HG03280 (cell line): ENCODE measurements around the gene H3-3A.

ENCODE experiments used
- ATAC-seq: cut with Tn5 transposase; IDR thresholded peaks from one replicate; pipeline ENCODE4 v1.9.1; 2021; ENCODE audit warnings: mild to moderate bottlenecking, moderate library complexity; ENCODE audit not compliant: unreplicated experiment

Gene H3-3A

GRCh38 chr1:226110249-226111097, 48.0 kb downstream of the H3-3A start:
- peak; percentile 76 for ATAC-seq

DNA sequence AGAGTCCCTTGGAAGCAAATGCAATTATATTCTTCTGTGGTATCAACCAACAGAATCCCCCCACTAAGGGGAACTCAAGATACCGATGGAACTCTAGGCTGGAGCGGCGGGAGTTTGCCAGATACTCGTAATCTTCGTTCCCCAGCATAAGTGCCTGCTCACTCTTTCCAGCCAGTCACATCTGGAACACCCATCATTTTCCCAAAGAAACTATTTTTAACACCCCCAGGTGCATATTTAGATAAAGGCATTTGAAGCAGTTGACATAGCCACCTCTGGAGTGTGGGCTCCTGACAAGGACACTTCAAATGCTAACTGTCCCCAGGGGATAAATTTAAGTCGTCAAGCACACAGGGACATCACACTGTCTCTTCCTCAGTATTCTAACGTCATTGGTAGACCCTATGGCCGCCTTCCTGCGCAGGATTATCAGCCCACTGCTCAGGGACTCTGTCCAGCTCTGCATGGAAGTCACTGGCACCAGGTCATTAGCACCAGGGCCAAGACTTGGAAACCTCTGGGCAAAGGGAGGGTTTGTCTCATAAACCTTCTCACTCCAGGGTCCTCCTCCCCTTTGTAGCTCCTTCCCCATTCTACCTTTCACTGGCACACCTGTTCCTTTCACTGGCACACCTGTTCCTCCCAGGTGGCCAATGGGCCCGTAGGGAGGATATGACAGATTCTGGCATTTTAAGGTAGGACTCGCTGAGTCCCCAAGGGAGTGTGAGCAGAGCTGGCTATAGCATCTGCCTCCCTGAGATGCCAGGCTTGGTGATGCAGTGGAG, 48.8 kb downstream of the H3-3A start:
- ATAC-seq: no peak

GRCh38 chr1:226111883-226112261, 49.4 kb downstream of the H3-3A start:
- no peak for ATAC-seq

- ATAC-seq: no peak
Measured at GRCh38 chr1:226112626-226113025, 50.1 kb downstream of the H3-3A start.

DNA sequence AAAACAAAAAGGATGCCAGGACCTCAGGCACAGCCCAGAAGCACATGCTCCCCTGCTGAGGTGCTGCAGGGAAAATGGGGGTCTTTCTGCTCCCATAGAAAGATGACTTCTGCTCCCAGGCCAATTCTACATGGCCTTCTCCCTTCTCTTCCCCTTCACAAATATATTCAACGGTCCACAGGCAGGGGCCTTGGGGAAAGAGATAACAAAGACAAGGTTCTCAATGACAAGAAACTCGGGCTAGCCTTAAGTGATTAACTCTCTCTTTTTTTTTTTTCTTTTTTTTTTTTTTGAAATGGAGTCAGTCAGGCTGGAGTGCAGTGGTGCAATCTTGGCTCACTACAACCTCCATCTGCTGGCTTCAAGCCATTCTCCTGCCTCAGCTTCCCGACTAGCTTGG, 54.2 kb downstream of the H3-3A start:
- no peak for ATAC-seq

DNA sequence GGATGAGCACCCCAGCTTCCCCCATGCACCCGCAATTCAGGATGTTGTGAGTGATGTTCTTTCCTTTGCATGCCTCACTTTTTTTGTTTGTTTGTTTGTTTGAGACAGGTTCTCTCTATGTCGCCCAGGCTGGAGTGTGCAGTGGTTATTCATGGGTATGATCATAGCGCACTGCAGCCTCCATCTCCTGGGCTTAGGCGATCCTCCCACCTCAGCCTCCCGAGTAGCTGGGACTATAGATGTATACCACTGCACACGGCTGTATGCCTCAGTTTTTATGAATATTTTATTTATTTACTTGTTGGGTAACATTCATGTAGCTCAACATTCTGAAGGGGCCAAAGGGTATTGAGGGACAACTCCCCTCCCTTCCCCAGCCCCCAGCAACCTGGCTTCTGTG, 54.8 kb downstream of the H3-3A start:
- ATAC-seq: no peak

- ATAC-seq: no peak
Measured at GRCh38 chr1:226118357-226118756, 55.8 kb downstream of the H3-3A start.

DNA sequence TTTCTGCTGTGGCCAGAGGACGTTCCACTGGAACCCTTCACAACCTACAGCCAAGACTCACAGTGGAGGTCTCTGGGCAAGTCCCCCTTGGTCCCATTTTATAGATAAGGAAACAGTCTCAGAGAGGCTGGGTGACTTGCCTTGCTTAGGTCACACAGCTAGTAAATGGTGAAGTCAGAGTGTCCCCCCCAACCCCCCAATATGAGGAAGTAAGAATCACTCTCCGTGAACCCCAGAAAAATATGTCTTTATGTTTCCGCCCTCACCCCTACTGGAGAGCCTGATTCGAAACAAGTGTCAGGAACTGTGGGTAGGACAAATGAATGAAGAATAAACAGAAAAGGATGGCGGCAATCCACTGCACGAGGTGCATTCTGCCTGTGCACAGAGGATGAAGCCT, 56.7 kb downstream of the H3-3A start:
- no peak for ATAC-seq

DNA sequence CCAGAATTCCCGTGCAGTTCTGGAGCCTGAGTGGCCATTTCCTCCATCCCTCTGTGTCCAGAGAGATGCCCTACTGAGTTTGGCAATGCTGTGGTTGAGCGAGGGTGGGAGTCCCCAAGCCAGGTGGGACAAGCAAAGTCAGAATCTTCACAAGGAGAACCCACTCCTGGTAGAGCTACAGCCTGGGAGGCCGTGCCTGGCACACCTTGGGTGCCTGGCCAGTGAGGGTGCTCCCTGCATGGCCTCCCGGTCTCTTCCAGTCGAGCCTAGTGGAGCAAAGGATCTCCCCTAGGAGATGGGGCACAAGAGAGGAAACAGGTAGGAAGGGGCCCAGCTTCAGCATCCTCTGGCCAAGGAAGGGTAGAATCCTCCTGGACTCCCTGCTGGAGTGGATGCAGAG, 57.9 kb downstream of the H3-3A start:
- no peak for ATAC-seq

DNA sequence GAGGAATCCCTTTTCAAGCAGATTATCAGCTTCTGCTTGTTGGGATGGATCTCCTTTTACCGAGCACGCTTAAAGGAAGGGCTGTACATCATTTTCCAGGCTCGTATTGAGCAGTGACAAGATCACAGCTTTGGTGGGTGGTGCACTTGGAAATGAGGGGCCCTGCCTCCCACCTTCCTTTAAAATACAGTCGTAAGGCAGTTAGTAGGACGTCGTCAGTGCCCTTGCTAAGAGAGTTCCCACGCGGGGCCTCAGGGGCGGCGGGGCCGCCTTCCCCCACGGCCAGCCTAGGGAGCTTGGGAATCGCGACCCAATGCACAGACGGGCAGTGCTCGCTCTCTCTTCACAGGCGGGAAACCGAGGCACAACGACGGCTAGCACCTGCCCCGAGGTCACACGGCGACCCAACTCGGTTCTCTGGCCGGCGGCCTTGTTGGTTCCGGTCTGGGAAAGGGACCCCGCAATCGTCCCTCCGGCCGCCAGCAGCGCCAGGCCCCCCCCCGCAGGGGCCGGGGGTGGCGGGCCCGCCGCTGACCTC, 58.6 kb downstream of the H3-3A start:
- no peak for ATAC-seq
